GM21717 (cell line): Measurements from ENCODE around the gene GK2.

Source experiments
- ATAC-seq: cut with Tn5 transposase; IDR thresholded peaks from one replicate; pipeline ENCODE4 v1.9.1; 2021; ENCODE audit warnings: mild to moderate bottlenecking, moderate library complexity; ENCODE audit not compliant: unreplicated experiment

The GK2 gene

DNA sequence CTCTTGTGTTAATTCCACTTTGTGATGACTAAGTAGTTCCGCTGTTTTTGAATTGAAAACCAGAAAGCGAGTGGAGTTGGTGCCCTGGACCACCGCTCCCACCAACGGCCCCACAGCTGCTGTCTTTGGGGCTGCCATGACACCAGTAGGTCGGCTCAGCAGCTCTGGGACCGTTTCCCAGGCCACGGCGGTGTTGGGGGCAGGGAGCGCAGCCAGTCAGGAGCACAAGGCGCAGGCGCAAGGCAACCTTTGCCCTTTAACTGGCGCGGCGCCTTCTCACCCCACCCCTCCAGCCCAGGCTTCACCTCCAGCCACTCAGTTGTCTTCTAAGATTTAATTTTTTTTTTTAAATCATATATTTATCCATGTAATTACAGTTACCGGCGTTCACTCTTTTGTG, at the start of gene GK2:
TSS of gene GK2 (minus strand) at position 166 of the 400 bp plus-strand sequence. CDS start at position 138, 28 bp downstream.
- no peak for ATAC-seq

DNA sequence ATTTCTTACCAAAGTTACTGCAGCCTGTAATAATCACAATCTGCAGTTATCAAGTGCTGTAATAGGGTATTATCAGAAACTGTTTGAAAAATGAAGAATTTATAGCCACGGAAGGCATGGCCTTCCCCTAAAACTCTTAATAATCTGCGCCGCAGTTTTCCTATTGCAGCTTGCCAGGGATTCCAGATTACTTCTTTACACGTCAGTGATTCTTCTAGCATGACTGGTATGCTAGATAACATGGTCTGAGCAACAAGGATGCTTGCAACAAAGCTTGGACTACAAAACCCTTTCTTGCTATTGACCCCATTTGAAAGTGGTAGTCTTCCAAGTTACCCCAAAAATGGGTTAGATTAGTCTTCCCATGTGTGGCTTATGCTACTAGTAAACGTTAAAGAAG, 47.2 kb upstream of the GK2 start:
- no peak for ATAC-seq

DNA sequence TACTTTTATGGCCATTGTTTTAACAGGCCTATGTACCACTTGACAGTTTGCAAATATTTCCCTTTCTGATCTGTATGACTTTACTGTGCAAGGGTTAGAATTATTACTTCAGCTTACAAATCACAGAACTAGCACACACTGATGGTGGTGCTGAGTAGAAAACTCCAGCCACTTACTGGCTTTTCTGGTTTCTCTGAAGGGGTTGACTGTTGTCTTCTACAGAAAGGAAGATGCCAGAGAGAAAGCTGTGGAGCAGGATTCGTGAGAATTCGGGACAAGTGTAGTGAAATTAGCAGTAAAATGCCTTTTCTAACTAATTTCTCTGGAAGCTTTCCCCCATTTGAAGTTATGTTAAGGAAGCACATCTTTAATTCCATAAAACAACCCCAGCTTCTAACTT, 46.6 kb upstream of the GK2 start:
- ATAC-seq = no peak

DNA sequence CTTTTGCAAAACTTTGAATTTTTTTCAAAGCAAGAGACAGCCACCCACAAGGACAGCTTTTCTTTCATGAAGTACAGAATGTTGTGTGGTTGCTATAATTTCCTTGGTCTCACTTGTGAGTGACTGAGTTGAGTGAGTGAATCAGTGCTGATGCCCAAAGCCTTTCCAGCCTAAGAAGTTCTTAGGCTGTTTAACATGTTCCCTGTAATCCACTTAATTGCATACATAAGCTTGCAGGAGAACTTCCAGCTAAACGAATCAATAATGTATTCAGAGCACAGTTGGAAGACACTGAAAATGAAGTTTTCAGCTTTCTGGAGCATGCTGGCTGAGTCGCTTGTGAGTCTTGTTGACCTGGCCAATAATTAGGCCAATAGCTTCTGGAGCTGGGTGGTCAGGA, 42.0 kb upstream of the GK2 start:
- no peak for ATAC-seq

DNA sequence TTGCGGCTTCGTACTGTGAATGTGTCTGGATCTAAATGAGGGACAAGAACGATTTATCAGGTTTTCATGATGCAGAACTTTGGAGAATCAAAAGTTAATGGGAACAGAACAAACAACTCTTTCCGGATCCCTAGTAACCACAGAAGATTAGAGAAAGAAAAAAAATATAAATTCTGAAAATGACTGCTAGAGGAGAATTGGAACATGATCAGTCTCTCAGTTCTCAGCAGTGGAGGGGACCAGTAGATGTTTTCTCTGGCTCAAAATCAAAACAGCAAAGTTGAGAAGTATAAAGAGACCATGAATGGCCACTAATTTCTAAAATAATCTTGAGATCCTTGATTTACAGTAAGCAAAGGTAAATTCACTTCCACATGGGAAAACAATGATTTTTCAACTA, 38.1 kb upstream of the GK2 start:
- ATAC-seq = no peak

DNA sequence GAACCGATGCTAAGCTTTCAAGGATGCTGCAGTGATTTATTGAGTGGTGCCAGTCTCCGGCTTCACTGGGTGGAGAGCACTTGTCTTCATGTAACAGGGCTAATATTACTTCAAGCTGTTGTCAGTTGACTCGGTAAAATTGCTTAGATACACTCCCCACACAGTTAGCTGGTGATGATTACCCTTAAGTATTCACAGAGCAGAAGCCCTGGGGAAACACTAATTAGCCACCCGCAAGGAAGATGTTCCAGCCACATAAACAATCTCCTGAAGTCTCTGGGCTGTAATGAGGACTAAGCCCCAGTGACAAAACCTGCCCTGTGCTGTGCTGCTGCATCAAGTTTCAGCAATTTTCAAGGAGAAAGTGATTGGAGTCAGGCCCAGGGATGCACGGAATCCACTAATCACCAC, 37.3 kb upstream of the GK2 start:
- ATAC-seq = no peak

DNA sequence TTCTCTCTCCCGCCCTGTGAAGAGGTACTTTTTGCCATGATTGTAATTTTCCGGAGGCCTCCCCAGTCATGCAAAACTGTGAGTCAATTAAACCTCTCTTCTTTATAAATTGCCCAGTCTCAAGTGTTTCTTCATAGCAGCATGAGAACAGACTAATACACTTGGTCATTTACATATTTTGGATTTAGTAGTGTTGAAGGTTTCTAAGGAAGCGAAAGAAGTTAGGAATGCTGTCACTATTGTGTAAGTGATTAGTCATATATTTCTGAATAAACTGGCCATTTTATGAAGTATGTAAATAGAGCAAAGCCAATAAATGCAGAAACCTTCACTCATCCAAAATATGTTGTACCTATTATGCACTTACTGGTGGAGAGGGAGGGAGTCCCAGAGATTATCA, 34.4 kb upstream of the GK2 start:
- no peak for ATAC-seq

DNA sequence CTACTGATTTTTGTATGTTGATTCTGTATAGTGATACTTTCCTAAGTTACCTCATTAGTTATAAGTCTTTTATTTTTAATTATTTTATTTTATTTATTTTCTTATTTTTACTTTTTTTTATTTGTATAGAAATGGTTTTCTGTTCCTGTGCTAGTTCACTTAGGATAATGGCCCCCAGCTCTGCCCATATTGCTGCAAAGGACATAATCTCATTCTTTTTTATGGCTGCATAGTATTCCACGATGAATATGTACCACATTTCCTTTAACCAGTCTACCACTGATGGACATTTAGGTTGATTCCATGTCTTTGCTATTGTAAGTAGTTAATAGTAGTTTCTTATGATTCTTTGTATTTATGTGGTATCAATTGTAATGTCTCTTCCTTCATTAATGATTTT, 31.5 kb upstream of the GK2 start:
- ATAC-seq = no peak

DNA sequence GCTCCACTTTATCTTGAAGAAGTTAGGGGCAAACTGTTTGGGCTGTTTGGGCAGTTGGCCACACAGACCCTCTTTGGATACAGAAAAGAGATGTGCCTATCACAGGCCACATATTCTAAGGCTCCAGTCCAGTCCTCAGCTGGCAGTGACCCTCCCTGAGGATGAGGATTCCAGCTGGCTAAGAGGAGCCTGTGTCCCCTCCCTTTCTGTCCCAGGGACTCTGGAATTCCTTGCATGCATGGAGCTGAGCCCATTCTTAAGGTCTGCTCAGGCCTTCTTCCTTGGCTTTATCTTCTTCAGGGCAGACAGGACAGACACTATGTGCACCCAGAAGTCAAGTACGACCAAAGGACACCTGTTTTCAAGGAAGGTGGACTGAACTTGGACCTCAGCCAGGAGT, 23.8 kb upstream of the GK2 start:
- no peak for ATAC-seq

DNA sequence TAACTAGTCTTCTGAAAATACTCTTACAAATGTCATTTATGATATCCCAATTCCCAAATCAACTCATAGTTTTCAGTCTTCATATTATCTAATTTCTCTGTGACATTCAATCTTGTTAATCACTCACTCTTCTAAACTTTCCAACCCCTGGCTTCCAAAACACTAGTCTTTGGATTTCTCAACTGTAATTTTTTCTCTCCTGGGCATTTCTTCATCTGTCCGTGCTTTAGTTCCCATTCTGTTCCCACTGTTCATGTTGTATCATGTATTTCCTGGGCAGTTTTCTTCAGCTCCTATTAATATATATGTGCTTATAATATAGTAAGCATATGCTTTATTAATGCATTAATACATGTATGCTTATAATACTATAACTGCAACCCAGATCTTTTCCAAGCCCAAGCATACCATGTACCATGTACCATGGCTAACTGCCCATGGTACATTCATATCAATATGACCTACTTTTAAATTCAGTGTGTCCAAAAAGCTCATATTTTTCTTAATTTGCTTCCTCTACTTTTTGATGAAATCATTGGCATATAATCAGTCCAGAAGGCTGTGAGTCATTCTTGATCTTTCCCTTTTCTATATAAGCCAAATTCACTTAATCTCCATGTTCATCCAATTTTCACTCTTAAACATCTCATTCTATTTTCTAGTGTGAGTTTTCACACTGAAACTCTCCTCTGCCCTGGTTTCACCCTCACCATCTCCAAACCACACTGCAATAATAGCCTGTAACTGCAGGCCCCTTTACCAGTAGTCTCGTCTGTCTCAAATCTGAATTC, 21.3 kb upstream of the GK2 start:
- no peak for ATAC-seq

DNA sequence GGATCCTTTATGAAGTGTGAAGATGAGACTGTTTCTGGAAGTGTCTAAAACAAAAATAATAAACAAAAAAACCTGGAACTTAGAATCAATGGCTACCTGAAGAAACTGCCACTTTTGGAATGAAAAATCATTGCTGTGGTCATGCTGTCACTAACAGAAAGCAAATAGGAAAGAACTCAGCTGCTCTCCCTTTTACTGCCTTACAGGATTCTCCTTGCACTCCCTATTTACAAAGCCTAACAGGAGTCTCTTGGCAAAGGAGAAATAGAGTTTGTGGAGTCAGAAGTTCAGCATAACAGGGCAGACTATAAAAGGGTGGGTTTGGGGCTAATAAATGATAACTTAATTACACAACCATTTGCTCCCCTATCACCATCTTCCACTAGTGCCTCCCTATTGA, 19.0 kb upstream of the GK2 start:
- ATAC-seq = no peak

DNA sequence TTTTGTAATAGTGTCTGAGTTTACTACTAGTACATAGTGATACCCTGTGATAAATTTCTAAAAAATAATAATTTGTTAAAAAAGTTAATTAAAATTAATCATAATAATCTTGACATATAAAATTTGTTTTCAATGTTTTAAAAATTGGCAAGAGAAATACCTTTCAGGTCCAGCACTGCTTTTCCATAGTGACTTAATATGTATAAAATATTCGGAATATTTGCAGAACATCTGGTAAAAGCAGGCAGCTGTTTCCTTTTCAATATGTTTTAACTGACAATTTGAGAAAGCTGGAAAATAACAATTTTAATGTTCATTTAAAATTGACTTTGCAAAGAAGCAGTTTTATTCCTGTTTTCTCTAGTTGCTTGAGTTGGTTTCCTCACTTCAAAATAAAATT, 17.6 kb upstream of the GK2 start:
- ATAC-seq = no peak

DNA sequence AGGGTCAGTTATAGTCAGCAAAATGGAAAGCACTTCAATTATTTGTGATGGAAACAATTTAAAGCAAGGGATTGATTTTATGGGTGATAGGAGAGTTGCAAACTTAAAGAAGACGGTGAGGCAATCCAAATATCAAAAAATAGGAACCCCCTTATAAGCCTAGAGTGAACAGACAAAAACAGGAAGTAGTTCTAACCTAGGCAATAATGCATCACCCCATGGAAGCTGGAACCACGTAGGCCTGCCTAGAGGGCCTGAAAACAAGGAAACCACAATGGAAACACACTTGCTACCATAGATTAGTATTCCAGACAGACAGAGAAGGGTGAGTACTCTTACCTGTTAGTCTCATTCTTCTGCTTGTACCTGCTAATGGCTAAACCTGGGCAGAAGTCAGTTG, 13.5 kb upstream of the GK2 start:
- ATAC-seq = no peak

DNA sequence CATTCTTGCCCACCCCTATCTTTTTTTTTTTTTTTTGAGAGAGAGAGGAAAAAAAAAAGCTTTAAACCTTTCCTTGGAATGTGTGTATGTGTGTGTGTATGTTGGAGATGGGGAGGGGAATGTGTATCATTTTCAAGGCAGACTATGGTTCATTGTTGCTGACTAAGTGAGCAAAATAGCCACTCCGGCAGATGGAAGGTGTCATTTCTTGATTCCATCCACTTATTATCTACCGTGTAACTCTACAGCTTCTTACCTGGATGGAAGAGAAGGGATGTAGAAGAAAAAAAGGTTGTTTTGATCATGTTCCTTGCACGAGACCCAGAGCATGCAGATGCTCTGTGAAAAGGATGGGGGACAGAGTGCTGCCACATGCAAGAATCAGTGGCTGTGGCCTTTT, 5.9 kb upstream of the GK2 start:
- no peak for ATAC-seq

DNA sequence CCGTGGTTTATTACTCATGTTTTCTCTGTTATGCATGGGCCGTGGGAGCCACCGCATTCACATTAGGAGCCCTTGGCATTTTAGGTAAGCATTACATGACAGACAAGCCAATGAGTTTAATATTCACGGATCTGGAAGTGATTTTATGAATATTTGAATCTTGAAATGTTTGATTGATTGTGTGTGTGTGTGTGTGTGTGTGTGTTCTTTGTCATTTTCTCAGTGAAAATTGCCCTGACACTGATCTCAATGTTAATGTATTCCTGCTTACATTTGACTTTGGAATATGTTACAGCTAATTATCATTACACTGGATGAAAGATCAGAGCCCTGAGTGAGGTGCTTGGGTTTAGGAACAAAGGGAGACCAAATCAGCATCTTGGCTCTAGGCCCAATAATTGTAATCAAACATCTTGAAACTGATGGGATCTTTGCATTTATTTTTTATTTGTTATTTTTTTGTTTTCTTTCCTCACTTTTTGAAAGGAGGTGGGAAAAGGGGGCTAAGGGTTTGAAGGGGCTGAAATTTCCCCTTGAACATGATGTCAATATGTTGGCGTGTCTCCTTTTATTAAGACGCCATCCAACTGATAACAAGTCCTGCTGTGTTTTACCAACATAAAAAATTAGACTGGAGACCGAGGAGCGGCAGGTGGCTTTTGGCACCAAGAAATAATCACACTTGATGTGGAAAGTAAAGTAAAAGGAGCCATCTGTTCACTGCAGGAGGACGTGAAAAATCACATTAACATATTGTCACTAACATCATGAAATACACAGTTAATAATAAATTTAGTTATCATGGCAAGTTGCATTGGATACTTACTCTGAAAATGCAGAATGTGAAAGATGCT, 5.2 kb upstream of the GK2 start:
- ATAC-seq = no peak

DNA sequence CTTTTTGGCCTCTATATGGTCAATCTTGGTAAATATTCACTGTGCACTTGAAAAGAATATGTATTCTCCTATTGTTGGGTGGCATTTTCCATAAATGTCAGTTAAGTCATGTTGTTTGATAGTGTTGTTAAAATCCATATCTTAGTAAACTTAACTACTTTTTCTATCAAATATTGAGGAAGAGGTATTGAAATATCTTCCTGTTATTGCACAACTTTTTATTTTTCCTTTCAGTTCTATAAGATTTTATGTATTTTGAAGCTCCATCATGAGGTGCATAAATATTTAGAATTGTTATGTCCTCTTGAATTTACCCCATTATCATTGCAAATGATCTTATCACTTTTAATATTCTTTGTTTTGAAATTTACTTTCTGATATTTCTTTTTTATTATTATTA, 3.4 kb downstream of the GK2 start:
- no peak for ATAC-seq

DNA sequence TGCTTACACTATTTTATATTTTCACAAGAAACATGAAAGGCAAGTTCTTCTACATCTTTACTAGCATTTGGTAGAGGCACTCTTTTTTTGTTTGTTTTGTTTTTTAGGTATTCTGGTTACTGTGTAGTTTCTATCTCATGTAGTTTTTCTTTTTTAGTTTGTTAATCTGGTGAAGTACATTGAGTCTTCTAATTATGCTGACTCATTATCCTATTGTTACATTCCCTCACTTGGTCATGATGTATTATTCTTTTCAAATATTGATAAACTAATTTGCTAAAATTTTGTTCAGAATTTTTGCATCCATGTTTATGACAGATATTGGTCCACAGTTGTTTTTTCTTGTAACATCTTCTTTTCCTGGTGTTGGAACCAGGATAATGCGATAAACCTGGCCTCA, 4.7 kb downstream of the GK2 start:
- no peak for ATAC-seq

DNA sequence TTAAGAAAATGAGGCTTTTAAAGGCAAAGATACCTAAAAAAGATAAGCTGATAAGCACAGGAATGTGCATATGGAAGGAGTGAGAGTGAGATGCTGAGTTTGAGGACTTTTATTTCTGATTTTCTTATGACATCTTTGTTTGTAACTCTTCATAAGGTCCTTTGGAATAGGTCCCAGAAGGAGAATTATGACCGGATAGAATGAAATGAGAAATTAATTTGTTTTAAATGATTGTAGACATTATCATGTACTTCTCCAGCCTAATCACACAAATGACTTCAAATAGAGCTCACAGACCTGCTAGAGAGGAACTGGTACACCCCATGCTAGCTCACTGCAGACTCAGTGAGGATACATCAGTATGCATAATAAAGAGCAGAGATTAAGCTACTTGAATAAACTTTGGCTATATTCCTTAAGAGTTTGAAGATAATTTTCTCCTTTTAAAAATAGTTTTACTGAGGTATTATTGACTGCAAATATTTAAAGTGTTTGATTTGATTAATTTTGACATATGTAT, 5.6 kb downstream of the GK2 start:
- no peak for ATAC-seq

DNA sequence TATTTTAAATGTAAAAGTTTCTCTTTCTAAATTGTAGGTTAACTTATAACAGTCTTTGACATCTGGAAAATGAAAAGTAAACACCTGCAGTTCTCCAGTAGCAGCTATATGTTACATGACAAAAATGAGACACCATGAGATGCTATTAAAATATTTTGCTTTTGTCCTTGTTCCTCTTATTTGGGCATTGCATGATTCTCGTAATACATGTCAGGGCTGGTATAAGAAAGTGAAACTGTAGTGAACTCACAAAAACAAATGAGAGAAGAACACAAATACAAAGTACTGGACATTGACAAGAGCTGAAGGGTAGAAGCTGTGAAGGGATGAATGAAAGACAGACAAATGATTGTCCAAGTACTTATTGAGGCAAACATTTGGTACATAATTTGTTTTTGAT, 9.0 kb downstream of the GK2 start:
- peak; percentile 86 for ATAC-seq

DNA sequence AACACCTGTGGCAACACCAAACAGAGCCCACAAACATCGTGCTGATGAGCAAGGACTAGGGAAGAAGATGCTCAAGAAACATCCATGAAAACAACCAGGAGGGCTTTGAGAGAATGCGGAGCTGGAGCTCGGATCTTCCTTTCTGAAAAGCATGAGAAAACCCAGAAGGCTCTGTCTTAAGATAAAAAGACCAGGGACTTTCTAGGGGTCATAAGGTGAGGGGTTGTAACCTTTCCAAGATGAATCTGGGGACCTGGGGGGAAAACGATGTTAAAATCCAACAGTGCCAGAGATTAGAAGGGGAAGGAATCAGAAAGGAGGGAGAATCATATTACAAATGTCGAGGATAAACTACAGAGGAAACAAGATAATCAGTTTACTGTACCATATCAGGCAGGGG, 10.1 kb downstream of the GK2 start:
- no peak for ATAC-seq

DNA sequence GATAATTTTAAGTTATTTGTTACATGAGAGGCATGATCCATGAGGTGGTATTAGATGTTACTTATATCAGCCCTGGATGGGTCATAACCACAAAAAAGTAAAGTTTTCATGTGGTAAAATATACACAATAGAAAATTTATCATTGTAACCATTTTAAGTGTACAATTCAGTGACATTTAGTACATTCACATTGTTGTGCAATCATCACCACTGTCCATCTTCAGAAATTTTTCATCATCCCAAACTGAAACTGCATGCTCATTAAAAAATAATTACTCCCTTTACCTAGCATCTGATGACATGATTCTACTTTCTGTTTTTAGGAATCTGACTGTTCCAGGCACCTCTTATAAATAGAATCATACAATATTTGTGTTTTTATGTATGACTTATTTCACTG, 11.2 kb downstream of the GK2 start:
- no peak for ATAC-seq

DNA sequence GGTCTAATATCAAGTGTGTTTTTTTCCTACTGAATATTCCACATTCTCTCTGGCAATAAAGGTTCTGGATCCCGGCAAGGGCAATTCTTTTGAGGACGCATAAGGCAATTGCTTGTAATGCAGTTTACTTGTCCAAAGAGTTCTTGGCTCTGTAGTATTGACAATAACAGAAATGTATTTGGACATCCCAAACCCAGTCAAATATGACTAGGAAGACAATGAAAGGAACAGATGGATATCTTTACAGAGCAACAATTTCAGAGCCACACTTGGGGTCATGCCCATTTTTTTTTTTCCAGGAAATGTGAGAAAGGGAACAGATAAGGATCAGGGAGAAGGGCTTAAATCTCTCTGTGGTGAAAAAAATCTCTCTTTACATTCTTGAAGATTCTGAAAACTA, 12.2 kb downstream of the GK2 start:
- no peak for ATAC-seq
